ENCODE measurements around the gene ADAMTSL2.

Gene ADAMTSL2

DNA sequence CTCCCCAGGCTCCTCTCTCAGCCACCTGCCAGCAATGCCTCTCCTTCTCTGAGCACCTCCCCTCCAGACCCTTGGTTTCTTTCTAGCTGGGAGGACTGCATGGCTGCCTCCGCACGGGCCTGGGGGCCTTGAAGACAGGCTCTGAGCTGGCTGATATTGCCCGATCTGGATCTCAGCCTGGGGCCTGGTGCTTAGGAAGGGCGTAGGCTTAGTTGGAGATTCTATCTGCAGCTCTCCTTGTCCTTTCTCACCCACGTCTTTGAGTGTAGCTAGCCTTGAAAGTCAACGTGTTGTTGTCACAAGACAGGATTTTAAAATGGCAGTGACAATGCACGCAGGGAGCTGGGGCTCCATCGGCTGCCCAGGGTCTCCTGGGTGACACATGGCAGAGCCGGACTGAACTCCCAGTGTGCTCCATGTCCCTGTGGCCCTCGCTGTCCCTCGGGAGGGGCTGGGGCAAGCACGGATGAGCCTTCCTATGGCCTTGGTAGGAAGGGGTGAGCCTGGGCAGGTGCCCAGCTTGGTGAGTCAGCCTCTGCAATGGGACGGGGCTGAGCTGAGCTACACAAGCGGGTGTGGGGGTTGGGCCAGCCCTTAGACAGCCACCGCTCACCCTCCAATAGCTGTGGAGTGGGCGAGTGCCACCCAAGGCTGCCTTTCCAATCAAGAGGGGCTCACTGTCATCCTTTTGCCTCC is 9.4 kb downstream of the ADAMTSL2 start:
- Histone ChIP-seq H4K8ac (ENCODE audit: low read length) (no peak overlapping the region), H2BK15ac (ENCODE audit: low read depth, poor library complexity, severe bottlenecking) (no peak overlapping the region), H3K27me3 (ENCODE audit: control insufficient read depth in 1 of 2, insufficient read depth in 1 of 2, low read length in 2 of 2) (peaks cover 49 to 65% of the 10 kb centered on the region in 2 experiments), H2BK12ac (ENCODE audit: low read length in 2 of 2) (no peak overlapping the region), H3K36me3 (ENCODE audit: control insufficient read depth in 1 of 2, insufficient read depth in 2 of 2, low read depth in 1 of 2, low read length in 2 of 2) (no peaks in the 10 kb centered on the region), H3K27ac (ENCODE audit: low read length, poor library complexity, severe bottlenecking) (no peak overlapping the region), H3K4ac (ENCODE audit: low read depth in 1 of 2, low read length in 2 of 2) (no peak overlapping the region), H3K4me1 (ENCODE audit: control insufficient read depth, insufficient read depth, low read depth, low read length) (no peaks in the 10 kb centered on the region), H2AK5ac (ENCODE audit: low read length, severe bottlenecking) (no peak overlapping the region), H3K4me2 (ENCODE audit: low read length, poor library complexity, severe bottlenecking) (no peak overlapping the region), H3K9ac (ENCODE audit: low read length) (no peak overlapping the region), H3K4me3 (ENCODE audit: insufficient read depth in 1 of 2, low read depth in 1 of 2, low read length in 2 of 2) (no peak overlapping the region), H3K14ac (ENCODE audit: low read length in 2 of 2) (no peak overlapping the region), H3K18ac (ENCODE audit: low read depth in 1 of 2, low read length in 2 of 2) (no peak overlapping the region), H2AFZ (ENCODE audit: low read depth, low read length) (no peak overlapping the region), H3K23ac (ENCODE audit: low read length in 2 of 2) (no peak overlapping the region), H2BK120ac (ENCODE audit: low read depth, low read length) (no peak overlapping the region), H4K91ac (ENCODE audit: low read length) (no peak overlapping the region), H2BK5ac (ENCODE audit: low read depth, low read length, poor library complexity, severe bottlenecking) (no peak overlapping the region), H3K9me3 (ENCODE audit: control insufficient read depth, low read length) (no peaks in the 10 kb centered on the region), H3K79me1 (replicated peaks; ENCODE audit: low read length, poor library complexity, severe bottlenecking) (no peaks in the 10 kb centered on the region)
- no peak for DNase-seq
- 80% methylated on average over 16 of the region's 16 CpGs for WGBS

- 60% methylated on average over 20 of the region's 25 CpGs for WGBS
- no peak for DNase-seq
- Histone ChIP-seq H2AFZ (ENCODE audit: low read depth, low read length) (no peak overlapping the region), H2AK5ac (ENCODE audit: low read length, severe bottlenecking) (no peak overlapping the region), H3K36me3 (ENCODE audit: control insufficient read depth in 1 of 2, insufficient read depth in 2 of 2, low read depth in 1 of 2, low read length in 2 of 2) (no peaks in the 10 kb centered on the region), H2BK120ac (ENCODE audit: low read depth, low read length) (no peak overlapping the region), H3K4me1 (ENCODE audit: control insufficient read depth, insufficient read depth, low read depth, low read length) (no peaks in the 10 kb centered on the region), H3K27me3 (ENCODE audit: control insufficient read depth in 1 of 2, insufficient read depth in 1 of 2, low read length in 2 of 2) (peaks cover 44 to 63% of the 10 kb centered on the region in 2 experiments), H2BK15ac (ENCODE audit: low read depth, poor library complexity, severe bottlenecking) (no peak overlapping the region), H3K14ac (ENCODE audit: low read length in 2 of 2) (no peak overlapping the region), H2BK5ac (ENCODE audit: low read depth, low read length, poor library complexity, severe bottlenecking) (no peak overlapping the region), H4K8ac (ENCODE audit: low read length) (no peak overlapping the region), H3K9ac (ENCODE audit: low read length) (no peak overlapping the region), H3K4ac (ENCODE audit: low read depth in 1 of 2, low read length in 2 of 2) (no peak overlapping the region), H3K4me3 (ENCODE audit: insufficient read depth in 1 of 2, low read depth in 1 of 2, low read length in 2 of 2) (no peak overlapping the region), H3K79me1 (replicated peaks; ENCODE audit: low read length, poor library complexity, severe bottlenecking) (no peaks in the 10 kb centered on the region), H3K27ac (ENCODE audit: low read length, poor library complexity, severe bottlenecking) (no peak overlapping the region), H3K4me2 (ENCODE audit: low read length, poor library complexity, severe bottlenecking) (no peak overlapping the region), H4K91ac (ENCODE audit: low read length) (no peak overlapping the region), H3K9me3 (ENCODE audit: control insufficient read depth, low read length) (no peaks in the 10 kb centered on the region), H3K18ac (ENCODE audit: low read depth in 1 of 2, low read length in 2 of 2) (no peak overlapping the region), H2BK12ac (ENCODE audit: low read length in 2 of 2) (no peak overlapping the region), H3K23ac (ENCODE audit: low read length in 2 of 2) (no peak overlapping the region)
These were observed 11.2 kb downstream of the ADAMTSL2 start for GRCh38 chr9:133545494-133546286.

GRCh38 chr9:133546287-133546680 is 11.8 kb downstream of the ADAMTSL2 start:
- Histone ChIP-seq H3K36me3 (ENCODE audit: control insufficient read depth in 1 of 2, insufficient read depth in 2 of 2, low read depth in 1 of 2, low read length in 2 of 2) (no peaks in the 10 kb centered on the region), H3K18ac (ENCODE audit: low read depth in 1 of 2, low read length in 2 of 2) (no peak overlapping the region), H2AFZ (ENCODE audit: low read depth, low read length) (no peak overlapping the region), H4K91ac (ENCODE audit: low read length) (no peak overlapping the region), H3K9me3 (ENCODE audit: control insufficient read depth, low read length) (no peaks in the 10 kb centered on the region), H2BK15ac (ENCODE audit: low read depth, poor library complexity, severe bottlenecking) (no peak overlapping the region), H4K8ac (ENCODE audit: low read length) (no peak overlapping the region), H2BK12ac (ENCODE audit: low read length in 2 of 2) (no peak overlapping the region), H2AK5ac (ENCODE audit: low read length, severe bottlenecking) (no peak overlapping the region), H2BK5ac (ENCODE audit: low read depth, low read length, poor library complexity, severe bottlenecking) (no peak overlapping the region), H3K23ac (ENCODE audit: low read length in 2 of 2) (no peak overlapping the region), H3K27me3 (ENCODE audit: control insufficient read depth in 1 of 2, insufficient read depth in 1 of 2, low read length in 2 of 2) (peaks cover 47 to 66% of the 10 kb centered on the region in 2 experiments), H3K27ac (ENCODE audit: low read length, poor library complexity, severe bottlenecking) (no peak overlapping the region), H3K14ac (ENCODE audit: low read length in 2 of 2) (no peak overlapping the region), H3K9ac (ENCODE audit: low read length) (no peak overlapping the region), H3K4me1 (ENCODE audit: control insufficient read depth, insufficient read depth, low read depth, low read length) (no peaks in the 10 kb centered on the region), H3K4ac (ENCODE audit: low read depth in 1 of 2, low read length in 2 of 2) (no peak overlapping the region), H3K4me2 (ENCODE audit: low read length, poor library complexity, severe bottlenecking) (no peak overlapping the region), H2BK120ac (ENCODE audit: low read depth, low read length) (no peak overlapping the region), H3K4me3 (ENCODE audit: insufficient read depth in 1 of 2, low read depth in 1 of 2, low read length in 2 of 2) (no peak overlapping the region), H3K79me1 (replicated peaks; ENCODE audit: low read length, poor library complexity, severe bottlenecking) (no peaks in the 10 kb centered on the region)
- WGBS, result 64% methylated on average over 8 of the region's 8 CpGs
- no peak for DNase-seq

GRCh38 chr9:133547116-133547515 is 12.6 kb downstream of the ADAMTSL2 start:
- Histone ChIP-seq H4K91ac (ENCODE audit: low read length) (no peak overlapping the region), H3K36me3 (ENCODE audit: control insufficient read depth in 1 of 2, insufficient read depth in 2 of 2, low read depth in 1 of 2, low read length in 2 of 2) (no peaks in the 10 kb centered on the region), H2BK5ac (ENCODE audit: low read depth, low read length, poor library complexity, severe bottlenecking) (no peak overlapping the region), H3K18ac (ENCODE audit: low read depth in 1 of 2, low read length in 2 of 2) (no peak overlapping the region), H2AK5ac (ENCODE audit: low read length, severe bottlenecking) (no peak overlapping the region), H3K23ac (ENCODE audit: low read length in 2 of 2) (no peak overlapping the region), H2BK12ac (ENCODE audit: low read length in 2 of 2) (no peak overlapping the region), H3K27me3 (ENCODE audit: control insufficient read depth in 1 of 2, insufficient read depth in 1 of 2, low read length in 2 of 2) (peaks cover 49 to 67% of the 10 kb centered on the region in 2 experiments), H3K4me3 (ENCODE audit: insufficient read depth in 1 of 2, low read depth in 1 of 2, low read length in 2 of 2) (no peak overlapping the region), H2AFZ (ENCODE audit: low read depth, low read length) (no peak overlapping the region), H3K14ac (ENCODE audit: low read length in 2 of 2) (no peak overlapping the region), H3K27ac (ENCODE audit: low read length, poor library complexity, severe bottlenecking) (no peak overlapping the region), H2BK120ac (ENCODE audit: low read depth, low read length) (no peak overlapping the region), H3K9me3 (ENCODE audit: control insufficient read depth, low read length) (no peaks in the 10 kb centered on the region), H3K79me1 (replicated peaks; ENCODE audit: low read length, poor library complexity, severe bottlenecking) (no peaks in the 10 kb centered on the region), H2BK15ac (ENCODE audit: low read depth, poor library complexity, severe bottlenecking) (no peak overlapping the region), H3K4me1 (ENCODE audit: control insufficient read depth, insufficient read depth, low read depth, low read length) (no peaks in the 10 kb centered on the region), H3K4me2 (ENCODE audit: low read length, poor library complexity, severe bottlenecking) (no peak overlapping the region), H3K4ac (ENCODE audit: low read depth in 1 of 2, low read length in 2 of 2) (no peak overlapping the region), H3K9ac (ENCODE audit: low read length) (no peak overlapping the region), H4K8ac (ENCODE audit: low read length) (no peak overlapping the region)
- 84% methylated on average over 15 of the region's 15 CpGs for WGBS
- DNase-seq, result no peak
